Measurements from ENCODE around the gene ATOX1.

- TF ChIP-seq CTCF (IDR thresholded peaks at IDR 0.05; ENCODE audit: low read depth, low read length, poor library complexity, severe bottlenecking) (no peak), EZH2phosphoT487 (IDR thresholded peaks at IDR 0.05; ENCODE audit: borderline replicate concordance, low read length) (no peak)
Measured at GRCh38 chr5:151805414-151806223, 47.2 kb upstream of the ATOX1 start.

Data from DOHH2 (cell line).